ENCODE data around the gene MFSD2B. TPM values are rescaled to one million over a fixed set of nuclear protein-coding genes. Genes with fewer than 3 reads are reported as not detected.
"Not testable (repeated sequence)": the region's sequence is repeated elsewhere in the genome, so short reads cannot be mapped to it uniquely, and the experiment has no call there.

MFSD2B gene
- total RNA-seq, 1 donor from 2014 or later: not detected

DNA sequence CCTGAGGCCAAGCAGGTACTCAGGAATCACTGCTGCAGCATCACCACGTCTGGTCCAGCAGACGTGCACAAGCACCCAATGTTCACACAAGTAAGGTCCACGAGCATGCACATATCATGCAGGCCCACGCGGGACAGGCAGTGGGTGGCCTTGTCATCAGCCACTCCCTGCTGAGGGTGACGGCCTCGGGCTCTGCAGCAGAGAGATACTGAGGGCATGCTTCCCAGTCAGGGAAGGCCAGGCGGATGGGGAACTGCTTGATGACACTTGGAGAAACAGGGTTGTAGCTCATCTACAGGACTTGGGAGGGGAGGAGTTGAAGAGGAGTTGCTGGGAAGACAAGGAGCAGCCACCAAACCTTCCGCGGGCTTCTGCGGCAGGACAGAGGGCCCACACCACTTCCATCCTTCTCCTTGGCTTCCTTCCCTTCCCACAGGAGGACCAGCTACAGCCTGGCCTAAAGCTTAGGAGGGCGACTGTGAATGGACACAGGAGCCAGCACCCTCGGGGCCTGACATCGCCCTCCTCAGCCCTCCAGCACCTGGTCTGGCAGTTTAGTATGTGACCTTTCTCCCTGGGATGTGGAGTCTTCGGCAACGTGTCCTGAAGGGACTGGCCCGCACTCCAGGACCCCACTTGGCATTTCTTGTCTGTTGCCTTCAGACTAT is 15.2 kb downstream of the MFSD2B start:
- Histone ChIP-seq H3K4me3 (no peak overlapping the region), H3K4me1 (no peaks in the 10 kb centered on the region), H3K27me3 (no peaks in the 10 kb centered on the region), H3K9me3 (no peaks in the 10 kb centered on the region), H3K27ac (no peak overlapping the region), H3K36me3 (peaks cover 31 to 49% of the 10 kb centered on the region in 2 donors)
- TF ChIP-seq, protein P1, sequence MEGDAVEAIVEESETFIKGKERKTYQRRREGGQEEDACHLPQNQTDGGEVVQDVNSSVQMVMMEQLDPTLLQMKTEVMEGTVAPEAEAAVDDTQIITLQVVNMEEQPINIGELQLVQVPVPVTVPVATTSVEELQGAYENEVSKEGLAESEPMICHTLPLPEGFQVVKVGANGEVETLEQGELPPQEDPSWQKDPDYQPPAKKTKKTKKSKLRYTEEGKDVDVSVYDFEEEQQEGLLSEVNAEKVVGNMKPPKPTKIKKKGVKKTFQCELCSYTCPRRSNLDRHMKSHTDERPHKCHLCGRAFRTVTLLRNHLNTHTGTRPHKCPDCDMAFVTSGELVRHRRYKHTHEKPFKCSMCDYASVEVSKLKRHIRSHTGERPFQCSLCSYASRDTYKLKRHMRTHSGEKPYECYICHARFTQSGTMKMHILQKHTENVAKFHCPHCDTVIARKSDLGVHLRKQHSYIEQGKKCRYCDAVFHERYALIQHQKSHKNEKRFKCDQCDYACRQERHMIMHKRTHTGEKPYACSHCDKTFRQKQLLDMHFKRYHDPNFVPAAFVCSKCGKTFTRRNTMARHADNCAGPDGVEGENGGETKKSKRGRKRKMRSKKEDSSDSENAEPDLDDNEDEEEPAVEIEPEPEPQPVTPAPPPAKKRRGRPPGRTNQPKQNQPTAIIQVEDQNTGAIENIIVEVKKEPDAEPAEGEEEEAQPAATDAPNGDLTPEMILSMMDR (IDR thresholded peaks at IDR 0.05): no peak
- DNase-seq (ENCODE audit: low spot score in 2 of 2): no peak
- intact Hi-C loops (cut with DNase I): no loop called here

DNA sequence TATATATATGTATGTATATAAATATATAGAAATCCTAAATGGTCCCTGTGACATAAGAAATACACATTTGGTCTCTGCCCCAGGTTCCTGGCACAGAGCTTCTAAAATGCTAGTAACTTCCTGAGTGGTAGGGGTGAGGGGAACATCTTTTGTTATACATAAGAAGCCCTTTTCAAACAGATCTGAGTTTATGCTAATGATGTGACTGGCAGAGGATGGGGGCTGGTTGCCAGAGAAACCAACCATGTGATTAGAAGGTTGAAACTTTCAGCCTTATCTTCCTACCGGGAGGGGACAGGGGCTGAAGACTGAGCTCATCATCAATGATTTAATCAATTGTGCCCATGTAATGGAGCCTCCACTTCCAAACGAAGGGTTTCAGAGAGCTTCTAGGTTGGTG is 16.3 kb downstream of the MFSD2B start:
- intact Hi-C loops (cut with DNase I): no loop called here
- TF ChIP-seq, protein P1 (IDR thresholded peaks at IDR 0.05): no peak
- no peak overlapping the region for H3K27ac ChIP-seq
- H3K27me3 ChIP-seq: no peaks in the 10 kb centered on the region
- no peak overlapping the region for H3K4me3 ChIP-seq
- DNase-seq (ENCODE audit: low spot score in 2 of 2): no peak
- no peaks in the 10 kb centered on the region for H3K9me3 ChIP-seq
- no peaks in the 10 kb centered on the region for H3K4me1 ChIP-seq
- H3K36me3 ChIP-seq: peaks cover 42 to 60% of the 10 kb centered on the region in 2 donors

DNA sequence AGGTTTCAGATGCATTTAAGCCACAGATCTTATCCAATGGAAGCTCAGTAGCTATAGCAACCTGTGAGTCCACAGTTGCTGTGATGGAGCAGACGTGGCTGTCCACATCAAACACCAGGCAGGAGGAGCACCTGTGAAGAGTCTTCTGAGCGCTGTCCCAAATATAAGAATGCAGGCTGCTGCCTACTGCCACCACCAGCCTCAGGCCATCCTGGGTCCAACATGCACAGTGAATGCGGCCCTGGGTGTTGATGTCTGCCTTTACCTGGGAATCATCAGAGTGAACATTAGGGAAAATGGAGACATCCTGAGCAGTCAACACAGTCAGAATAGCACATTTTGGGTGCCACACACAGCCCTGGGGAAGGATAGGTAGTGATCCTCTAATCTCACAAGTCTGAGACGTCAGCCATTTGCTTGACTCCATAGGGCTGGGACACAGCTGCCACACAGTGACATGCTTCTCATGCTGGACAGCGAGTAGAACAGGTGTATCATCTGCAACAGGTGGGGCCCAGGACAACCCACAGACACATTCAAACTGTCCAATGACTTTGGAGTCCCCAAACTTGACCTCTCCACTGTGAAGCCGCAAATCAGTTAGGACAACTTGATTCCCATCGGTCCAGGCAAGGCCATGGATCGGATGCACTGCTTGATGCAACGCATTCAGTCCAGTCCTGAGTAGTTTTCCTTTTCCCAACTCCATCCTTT is 29.1 kb downstream of the MFSD2B start:
- intact Hi-C loops (cut with DNase I): no loop called here
- Histone ChIP-seq H3K4me3 (no peak overlapping the region), H3K36me3 (peaks cover 23 to 27% of the 10 kb centered on the region in 2 donors), H3K4me1 (peaks cover 0 to 2% of the 10 kb centered on the region in 2 donors), H3K9me3 (no peaks in the 10 kb centered on the region), H3K27ac (no peak overlapping the region), H3K27me3 (no peaks in the 10 kb centered on the region)
- TF ChIP-seq, protein P1 (IDR thresholded peaks at IDR 0.05): no peak
- DNase-seq (ENCODE audit: low spot score in 2 of 2): no peak

DNA sequence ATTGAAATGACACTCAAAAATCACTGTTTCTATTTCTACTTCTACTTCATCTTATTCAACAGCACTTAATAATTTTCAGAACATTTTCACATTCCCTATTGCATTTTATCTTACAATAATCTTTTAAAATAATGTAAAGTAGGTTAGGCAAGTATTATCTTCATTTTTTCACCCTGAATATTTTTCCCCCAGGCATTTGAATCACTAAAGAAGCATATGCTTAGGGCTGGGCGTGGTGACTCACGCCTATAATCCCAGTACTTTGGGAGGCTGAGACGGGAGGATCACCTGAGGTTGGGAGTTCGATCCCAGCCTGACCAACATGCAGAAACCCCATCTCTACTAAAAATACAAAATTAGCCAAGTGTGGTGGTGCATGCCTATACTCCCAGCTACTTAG is 30.6 kb downstream of the MFSD2B start:
- TF ChIP-seq, protein P1 (IDR thresholded peaks at IDR 0.05): no peak
- H3K27ac ChIP-seq: no peak overlapping the region
- H3K27me3 ChIP-seq: no peaks in the 10 kb centered on the region
- no peak for DNase-seq (ENCODE audit: low spot score in 2 of 2)
- peaks cover 0 to 2% of the 10 kb centered on the region in 2 donors for H3K4me1 ChIP-seq
- no peaks in the 10 kb centered on the region for H3K9me3 ChIP-seq
- H3K4me3 ChIP-seq: no peak overlapping the region
- peaks cover 23 to 27% of the 10 kb centered on the region in 2 donors for H3K36me3 ChIP-seq
- intact Hi-C loops (cut with DNase I): no loop called here

DNA sequence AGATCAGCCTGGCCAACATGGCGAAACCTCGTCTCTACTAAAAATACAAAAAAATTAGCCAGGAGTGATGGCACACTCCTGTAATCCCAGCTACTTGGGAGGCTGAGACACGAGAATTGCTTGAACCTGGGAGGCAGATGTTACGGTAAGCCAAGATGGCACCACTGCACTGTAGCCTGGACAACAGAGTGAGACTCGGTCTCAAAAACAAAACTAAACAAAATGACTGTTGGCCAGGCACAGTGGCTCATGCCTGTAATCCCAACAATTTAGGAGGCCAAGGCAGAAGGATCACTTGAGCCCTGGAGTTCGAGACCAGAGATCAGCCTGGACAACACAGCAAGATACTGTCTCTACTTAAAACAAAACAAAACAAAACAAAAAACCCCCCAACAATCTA is 33.2 kb downstream of the MFSD2B start:
- H3K27me3 ChIP-seq; intact Hi-C loops (cut with DNase I); DNase-seq (ENCODE audit: low spot score in 2 of 2): not testable (repeated sequence)

More for the DNA sequence above, 33.2 kb downstream of the MFSD2B start:
- Histone ChIP-seq H3K36me3 (peaks cover 11% of the 10 kb centered on the region in 2 donors), H3K4me1 (peaks cover 0 to 14% of the 10 kb centered on the region in 2 donors)
- not testable (repeated sequence) for H3K9me3 ChIP-seq, H3K4me3 ChIP-seq, H3K27ac ChIP-seq

Data from ascending aorta (tissue), 2 donors.